NCI-H128 (cell line): ENCODE results near the gene ZNF117.
"Not testable (repeated sequence)": the region's sequence is repeated elsewhere in the genome, so short reads cannot be mapped to it uniquely, and the experiment has no call there.

ENCODE experiments used
- DNase-seq: peaks from one replicate; lab custom pipeline; 2025; ENCODE audit not compliant: unreplicated experiment; lab: John Stamatoyannopoulos, UW

The ZNF117 gene

DNA sequence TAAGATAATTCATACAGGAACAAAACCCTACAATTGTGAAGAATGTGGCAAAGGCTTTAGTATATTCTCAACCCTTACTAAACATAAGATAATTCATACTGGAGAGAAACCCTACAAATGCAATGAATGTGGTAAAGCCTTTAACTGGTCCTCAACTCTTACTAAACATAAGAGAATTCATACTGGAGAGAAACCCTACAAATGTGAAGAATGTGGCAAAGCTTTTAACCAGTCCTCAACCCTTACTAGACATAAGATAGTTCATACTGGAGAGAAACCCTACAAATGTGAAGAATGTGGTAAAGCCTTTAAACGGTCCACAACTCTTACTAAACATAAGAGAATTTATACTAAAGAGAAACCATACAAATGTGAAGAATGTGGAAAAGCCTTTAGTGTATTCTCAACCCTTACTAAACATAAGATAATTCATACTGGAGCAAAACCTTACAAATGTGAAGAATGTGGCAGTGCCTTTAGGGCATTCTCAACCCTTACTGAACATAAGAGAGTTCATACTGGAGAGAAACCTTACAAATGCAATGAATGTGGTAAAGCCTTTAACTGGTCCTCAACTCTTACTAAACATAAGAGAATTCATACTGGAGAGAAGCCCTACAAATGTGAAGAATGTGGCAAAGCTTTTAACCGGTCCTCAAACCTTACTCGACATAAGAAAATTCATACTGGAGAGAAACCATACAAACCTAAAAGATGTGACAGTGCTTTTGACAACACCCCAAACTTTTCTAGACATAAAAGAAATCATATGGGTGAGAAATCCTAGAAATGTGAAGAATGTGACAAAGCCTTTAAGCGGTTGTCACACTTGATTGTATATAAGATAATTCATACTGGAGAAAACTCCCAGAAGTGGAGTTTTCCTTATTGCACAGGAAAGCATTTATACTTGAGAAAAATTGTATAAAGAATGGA lies 62.3 kb downstream of the ZNF117 start:
- not testable (repeated sequence) for DNase-seq
